Stimulated activated CD4-positive, alpha-beta T cell treated with anti-CD3 and anti-CD28 coated beads, Interleukin-4, amount 100 ng/mL, for 48 hours (primary cell): ENCODE measurements around the gene IRF2BP2.

Experiments used
- DNase-seq, 2 donors: peaks; one replicate each; pipeline ENCODE4 v3.0.0-alpha.2; 2020; ENCODE audit warnings: low read depth in 2 of 2

Gene IRF2BP2

DNA sequence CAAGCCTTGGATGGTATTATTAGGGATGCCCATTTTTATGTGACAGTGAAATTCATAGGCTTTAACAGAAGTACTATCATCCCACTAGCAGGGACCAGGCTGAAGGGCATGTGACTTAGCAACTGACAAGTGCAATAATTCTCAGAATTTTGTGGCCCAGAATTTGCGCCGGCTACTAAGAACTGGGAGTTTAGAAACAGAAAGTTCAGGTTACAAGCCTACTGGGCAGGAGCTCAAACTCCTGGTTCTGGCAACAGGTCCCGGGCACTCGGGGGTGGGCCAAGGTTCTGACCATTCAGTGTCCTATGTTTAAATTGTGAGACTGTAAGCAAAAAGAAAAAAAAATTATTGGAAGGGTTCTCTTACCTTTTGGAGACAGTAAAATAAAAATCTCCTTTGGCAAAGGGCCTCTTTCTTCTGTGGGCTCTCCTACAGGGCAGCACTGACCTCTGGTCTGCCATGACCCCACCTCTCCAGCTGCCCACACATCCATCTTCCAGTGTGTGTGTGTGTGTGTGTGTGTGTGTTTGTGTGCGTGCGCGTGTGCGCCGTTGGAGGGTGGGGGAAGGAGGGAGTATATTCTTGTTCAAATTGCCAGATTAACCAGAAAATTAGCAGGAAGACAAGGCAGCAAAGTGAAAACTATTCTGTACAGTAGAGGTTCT is 26.1 kb downstream of the IRF2BP2 start:
- no peak for DNase-seq

DNA sequence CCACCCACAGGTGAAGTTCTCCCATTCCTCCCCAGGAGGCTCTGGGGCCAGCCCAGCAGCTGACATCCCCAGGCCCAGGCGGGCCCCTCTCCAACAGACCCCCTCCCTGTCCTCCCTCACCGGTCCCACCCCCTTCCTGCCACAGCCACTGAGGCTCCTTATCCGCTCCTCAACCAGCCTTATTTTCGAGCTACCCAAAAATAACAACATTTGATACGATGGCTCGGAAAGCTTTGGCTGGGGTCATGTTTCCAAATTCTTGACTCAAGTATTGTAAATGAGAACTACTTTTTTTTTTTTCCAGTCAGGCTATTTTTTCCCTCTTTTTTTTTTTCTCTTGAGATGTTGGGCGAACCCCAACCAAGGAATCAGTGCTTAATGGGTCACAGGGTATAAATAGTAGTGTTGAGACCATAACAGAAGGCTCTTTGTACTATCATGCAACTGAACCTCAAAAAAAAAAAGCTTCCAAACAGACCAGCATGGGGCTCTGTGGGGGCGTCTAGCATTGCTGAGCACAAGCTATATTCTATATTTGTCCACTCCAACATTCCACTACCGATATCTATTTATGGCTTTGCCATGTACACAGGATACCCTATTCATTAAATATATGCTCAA is 27.2 kb downstream of the IRF2BP2 start:
- no peak for DNase-seq

DNA sequence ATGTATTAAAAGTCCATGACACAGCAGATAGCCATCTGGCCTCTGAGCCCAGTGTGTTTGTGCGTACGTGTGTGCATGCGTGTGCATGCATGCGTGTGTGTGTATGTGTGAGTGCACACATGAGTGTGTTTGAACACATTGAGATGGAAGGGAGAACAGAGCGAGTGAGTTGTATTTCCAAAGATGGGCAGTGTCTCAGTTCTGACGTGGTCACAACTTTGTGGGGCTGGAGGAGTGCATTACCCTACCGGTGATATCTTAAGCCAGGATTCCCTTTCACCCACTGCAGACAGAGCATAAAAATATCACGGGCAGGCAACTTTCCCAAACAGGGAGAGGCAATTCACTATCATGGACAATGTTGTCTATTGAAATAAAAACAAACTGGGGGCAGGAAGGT is 27.8 kb downstream of the IRF2BP2 start:
- DNase-seq = no peak

DNA sequence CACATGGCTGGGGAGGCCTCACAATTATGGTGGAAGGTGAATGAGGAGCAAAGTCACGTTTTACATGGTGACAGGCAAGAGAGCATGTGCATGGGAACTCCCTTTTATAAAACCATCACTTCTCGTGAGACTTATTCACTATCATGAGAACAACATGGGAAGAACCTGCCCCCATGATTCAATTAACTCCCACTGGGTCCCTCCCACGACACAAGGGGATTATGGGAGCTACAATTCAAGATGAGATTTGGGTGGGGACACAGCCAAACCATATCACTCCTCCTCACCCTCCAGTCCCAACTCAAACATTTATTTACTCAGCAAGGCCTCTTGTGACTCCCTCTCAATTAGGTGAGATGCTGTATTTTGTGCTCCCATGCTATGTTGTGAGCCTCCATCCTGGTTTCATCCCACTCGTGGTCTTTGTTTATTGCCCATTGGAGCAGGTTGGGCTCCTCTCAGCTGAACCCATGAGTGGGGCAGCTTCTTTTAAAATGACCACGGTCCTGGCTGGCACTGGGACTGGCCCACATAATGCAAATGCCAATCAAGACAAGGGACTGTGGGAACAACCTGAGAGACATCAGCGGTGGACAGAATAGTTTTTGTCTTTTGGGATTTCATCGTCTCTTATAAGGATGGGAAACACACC is 28.8 kb downstream of the IRF2BP2 start:
- DNase-seq = no peak

DNA sequence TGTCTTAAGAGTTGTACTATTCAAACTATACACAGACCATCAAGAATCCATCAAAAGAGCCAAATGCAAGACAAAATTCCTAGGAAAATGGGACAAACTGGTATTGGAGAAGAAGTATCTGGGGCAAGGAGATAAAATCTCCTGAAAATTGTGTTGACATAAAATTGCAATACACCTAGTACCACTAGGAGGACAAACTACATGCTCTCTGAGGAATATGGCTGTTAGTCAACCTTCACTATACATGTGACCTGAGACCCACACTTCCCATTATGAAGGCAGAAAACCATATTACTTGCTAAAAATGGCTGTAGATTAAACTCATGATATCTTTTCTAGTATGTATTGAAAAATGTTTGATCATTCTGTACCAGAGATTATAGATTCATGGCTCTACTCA is 30.0 kb downstream of the IRF2BP2 start:
- DNase-seq = no peak

DNA sequence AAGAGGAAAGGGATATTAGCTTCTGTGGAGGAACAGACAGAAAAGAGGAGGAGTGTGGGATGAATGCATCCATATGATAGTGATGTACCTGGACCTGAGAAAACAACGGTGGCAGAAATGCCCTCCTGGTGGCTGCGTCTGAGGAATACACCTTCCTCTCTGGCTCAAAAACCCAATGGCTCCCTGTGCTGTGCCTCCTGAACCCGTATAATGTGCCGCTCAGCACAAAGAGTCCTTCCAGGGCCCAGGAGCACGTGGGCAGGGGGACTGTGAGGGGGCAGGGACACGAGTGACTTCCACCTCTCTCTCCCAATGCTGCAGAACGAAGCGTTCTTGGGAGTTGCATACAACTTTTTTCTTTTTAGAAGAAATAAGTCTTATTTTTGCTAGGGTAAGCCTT is 31.2 kb downstream of the IRF2BP2 start:
- DNase-seq = no peak

DNA sequence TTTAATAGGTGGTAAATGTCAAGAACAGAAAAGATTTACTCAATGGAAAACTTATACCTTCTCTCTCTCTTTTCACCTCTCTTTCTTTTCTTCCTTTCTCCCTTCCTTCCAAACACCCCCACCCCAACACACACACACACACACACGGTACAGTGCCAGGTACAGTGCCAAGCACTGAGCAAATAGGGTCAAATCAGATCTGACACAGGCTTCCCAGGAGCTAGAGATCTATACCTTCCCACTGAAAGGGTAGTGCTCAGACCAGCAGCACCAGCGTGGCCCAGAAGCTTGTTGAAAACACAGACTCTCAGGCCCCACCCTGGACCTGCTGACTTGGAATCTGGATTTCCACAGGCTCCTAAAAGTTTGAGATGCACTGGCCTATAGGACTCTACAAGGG is 31.9 kb downstream of the IRF2BP2 start:
- DNase-seq = no peak

DNA sequence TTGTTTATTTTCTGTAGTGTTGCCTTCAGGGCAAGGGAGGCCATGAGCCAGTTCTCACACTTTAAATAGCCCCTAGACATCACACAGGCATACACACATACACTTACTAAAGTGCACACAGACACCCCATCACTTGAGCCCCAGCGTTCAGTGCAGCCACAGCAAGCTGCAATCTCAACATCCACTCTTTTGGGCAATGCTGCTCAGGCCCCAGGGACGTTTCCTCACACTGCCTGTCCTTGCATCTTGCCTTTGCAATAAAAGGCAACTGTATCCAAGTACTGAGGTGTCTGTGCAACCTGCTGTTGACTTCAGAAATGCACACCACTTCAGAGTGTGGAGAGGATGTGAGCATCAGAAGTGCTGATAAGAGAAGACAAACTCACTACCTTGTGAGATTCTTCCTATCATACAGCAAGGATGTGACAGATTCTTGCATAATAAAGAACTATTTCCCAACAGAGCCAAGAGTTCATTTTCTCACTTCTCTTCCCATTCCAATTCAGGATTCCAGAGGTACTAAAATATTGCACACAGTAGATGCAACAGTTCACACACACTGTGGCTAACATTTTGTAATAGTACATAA is 36.2 kb downstream of the IRF2BP2 start:
- DNase-seq = no peak

DNA sequence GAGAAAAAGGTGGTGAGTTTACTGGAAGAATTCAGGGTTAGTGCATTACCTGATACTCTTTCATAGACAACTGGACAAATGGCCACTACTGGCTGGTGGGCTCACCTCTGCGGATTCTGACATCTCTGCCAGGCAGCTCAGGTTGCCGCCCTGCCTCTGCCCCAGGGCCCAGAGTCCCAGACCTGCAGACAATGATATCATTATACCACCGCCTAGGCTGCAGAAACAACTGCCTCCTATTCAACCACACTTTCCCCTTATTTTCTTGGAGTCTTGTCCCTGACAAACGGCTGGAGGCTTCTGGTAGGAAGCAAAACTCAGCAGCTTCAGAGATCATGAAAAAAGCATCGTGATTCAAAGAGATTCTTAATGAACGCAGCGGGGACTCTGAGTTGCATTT is 37.0 kb downstream of the IRF2BP2 start:
- DNase-seq = no peak

DNA sequence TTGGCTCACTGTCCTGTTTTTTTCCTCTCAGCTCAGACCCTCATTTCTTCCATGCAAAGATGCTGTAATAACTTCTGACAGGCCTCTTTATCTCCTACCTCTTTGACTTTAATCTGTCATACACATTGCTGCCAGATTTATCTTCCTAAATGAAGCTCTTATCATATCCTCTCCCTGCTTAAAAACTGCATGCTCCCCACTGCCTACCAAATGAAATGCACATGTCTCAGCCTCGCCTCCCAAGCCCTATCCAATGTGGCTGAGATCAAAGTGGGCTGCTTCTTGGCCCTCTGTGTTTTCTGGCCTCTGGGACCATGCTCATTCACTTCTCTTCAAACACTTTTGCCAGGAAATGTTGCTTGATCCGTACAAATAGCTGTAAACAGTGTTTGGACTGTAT is 38.3 kb downstream of the IRF2BP2 start:
- no peak for DNase-seq

DNA sequence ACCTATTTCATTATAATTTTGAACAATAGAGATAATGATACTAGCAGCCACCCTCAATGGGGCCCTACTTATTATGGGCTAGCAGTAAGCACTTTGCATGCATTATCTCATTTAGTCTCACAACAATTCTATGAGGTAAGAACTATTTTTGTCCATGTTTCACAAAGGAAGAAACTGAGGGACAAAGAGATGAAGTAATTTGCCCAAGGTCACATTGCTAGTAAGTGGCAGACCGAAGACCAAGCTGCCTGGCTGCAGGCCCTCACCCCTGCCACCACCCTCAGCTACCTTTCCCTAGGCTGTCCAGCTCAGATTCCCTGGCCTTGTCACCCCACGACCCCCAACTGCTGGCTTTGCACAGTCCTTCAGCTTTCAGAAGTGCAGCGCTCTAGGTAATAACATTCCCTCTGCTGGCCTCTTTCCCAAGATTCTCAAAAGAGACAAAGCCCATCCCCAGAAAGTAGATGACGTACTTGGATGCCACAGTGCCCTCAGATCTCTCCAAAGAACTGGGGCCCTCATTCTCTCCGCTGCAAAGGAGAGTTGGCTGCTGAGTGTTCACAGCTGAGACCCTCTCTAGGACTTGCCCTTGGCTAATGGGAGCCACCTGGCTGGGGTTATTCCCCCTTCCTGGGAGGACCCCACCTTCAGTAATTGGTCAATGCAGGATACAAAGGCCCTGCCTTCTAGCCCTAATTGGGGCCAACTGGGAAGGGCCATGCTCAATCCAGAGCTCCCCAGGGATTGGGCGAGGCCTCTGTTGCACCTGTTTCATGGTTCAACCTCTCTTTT is 39.5 kb downstream of the IRF2BP2 start:
- no peak for DNase-seq

DNA sequence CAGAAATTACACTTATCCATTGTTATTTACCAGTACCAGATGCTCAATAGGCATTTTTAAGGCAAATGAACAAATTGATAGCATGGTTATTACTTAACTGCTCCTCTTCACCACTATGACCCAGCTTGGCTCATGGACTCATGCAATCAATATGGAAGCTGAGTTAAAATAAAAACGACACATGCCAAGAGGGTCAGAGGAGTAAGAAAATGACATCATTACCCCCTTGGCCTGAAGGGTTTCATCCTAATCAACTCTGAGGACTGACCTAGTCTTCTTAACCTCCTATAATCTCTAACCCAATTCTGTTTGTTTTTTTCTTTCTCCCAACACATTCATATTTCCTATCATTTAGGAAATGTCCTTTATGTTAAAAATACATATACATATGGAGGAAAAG is 41.6 kb downstream of the IRF2BP2 start:
- no peak for DNase-seq

DNA sequence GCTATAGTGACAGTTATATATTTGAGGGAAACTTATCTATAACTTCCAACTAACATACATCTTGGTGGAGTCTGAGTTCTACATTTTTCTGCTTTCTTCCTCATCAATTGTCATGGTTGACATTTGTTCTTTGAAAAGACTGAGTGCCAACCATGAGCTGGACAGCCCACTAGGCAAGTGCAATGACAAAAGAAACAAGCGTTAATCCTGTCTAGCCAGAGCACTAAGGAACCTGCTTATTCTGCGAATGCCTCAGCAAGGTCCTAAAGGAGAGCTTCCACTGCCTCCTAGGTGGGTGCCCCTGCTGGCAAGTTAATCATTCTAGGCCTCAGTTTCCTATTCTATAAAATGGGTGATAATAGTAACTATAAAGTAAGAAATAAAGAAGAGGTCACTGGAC is 44.8 kb downstream of the IRF2BP2 start:
- DNase-seq = no peak

DNA sequence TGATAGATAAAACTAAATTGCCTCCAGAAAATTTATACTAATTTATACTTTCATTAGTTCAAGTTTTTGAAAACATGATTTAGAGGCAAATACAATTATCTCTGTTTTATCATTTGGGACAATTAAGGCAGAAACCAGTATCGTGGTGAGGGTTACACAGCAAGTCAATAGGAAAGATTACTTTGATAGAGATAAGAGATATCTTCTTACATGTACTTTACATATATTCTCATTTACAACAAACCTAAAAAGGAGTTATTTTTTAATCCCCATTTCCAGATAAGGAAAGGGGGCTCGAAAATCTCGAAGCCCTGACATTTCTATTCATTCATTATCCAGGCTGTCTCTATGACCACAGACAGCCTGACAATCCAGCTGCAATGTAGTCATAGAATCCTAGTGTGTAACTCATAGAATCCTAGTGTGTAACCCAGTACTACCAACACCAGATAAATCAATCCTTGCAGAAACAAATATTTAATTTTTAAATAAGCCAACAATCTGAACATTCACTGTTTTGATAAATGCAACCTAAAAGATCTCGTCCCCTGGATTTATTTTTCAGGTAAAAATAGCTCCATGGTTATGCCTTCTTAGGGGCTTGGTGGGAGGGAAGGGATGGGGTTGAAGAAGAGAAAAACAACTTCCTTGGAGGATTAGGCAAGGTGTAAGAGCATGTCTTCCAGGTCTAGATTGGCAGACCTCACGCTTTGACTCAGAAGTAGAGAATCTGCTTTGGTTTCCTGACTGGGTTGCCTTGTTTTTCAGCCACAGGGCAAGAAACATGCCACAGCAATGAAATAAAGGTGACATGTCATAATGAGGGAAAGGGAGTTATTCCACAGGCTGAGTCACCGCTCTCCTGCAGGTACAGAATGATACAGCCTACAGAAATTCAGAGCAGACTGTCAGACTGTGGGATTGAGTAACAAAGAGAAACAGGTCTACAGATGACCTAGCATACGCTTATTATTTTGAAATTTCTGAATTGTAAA is 45.6 kb downstream of the IRF2BP2 start:
- DNase-seq = peak in 1 of 2 donors; percentile 13

DNA sequence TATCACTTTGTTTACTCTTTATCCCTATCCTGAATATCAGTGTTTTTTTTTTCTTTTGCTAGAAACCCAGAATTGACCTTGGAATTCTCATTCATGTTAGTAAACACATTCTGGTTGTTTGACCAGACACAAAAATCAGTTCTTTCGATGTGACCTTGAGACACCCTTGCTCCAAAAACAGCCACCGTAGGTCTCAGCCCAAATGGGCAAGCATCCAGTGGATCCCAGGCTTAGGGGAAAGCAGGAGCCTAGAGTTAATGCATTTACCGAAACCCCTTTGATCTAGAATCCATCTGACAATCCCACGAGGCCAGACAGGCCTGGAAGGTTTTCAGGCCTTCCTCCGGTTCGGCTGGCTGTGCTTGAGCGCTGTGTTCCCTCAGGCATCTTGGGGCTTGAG is 47.6 kb downstream of the IRF2BP2 start:
- no peak for DNase-seq

DNA sequence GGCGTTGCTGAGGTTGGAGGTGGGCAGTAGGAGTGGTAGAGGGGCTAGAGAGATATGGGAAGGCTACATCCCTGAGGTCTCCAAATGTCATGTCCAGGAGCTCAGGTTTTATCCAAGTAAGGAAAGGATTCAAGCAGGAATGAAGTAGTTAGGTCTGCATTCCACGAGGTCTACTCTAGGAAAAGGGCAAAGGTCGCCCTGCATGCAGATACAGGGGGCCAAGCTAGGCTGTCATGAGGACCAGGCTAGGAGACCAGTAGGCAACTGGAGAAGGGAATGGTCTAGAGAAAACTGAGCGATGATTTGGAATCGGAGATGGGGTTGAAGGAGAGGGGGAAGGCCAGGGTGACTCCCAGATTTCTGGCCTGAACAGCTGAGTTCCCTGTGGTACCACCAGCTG is 48.7 kb downstream of the IRF2BP2 start:
- DNase-seq = no peak

DNA sequence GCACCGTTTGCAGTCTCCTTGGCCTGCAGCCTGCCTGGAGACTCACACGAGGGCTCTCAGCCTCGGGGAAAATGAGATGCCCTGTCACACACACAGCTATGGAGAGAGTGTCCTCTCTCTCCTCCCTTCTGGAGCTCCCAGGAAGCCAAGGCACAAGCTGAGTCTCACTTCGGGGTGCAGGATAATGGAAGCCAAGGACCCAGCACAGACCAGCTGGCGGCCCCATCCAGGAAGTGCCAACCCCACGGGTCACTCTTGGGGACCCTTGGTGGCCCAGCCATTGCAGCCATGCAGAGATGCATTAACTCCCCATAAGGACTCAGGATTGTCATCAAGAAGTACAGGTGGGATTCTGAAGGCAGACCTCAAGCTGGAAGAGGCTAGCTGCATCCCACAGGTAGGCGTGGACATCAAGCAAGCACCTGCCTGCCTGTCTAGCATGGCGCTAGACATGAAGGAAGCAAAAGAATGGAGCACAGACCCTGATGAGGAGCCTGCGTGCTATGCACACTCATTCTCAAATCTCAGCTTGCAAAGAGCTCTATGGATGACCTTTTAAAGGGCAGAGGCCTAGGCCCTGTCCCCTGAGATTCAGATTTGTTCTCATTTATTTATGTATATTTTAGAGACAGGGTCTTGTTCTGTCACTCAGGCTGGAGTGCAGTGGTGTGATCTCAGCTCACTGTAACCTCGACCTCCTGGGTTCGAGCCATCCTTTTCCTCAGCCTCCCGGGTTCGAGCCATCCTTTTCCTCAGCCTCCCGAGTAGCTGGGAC is 49.9 kb downstream of the IRF2BP2 start:
- no peak for DNase-seq

DNA sequence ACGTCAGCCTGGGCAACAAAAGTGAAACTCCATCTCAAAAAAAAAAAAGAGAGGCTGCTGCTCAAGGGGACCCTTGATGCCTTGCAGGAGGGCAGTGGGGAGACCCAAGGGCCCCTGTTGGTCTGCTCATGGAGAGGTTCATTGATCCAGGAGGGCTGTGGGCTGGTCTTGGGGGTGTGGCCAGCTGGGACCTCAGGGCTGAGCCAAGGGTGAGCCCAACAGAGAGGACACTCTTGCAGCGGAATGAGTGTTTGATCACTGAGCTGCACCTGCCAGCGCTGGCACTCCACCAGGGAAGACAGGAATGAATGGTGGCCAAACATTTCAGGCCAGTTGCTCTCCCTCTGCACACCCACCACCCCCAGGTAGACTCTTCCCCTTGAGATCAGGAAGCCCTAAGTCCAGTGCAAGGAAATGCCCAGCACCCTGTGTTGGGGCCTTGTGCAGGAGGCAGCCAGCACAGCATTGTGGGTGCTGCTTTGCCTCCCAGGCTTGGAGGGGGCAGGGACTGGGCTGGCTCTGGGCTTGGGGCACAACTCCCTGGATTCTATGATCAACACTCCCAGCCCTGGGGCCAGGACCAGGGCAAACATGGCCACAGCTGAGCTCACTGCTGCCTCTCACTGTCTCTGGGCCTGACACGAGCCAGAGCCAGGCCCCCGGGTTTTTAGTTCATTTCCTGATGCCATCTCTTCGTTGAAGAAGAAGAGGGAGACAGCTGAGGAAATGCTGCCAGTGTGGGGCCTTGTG is 50.7 kb downstream of the IRF2BP2 start:
- DNase-seq = no peak

DNA sequence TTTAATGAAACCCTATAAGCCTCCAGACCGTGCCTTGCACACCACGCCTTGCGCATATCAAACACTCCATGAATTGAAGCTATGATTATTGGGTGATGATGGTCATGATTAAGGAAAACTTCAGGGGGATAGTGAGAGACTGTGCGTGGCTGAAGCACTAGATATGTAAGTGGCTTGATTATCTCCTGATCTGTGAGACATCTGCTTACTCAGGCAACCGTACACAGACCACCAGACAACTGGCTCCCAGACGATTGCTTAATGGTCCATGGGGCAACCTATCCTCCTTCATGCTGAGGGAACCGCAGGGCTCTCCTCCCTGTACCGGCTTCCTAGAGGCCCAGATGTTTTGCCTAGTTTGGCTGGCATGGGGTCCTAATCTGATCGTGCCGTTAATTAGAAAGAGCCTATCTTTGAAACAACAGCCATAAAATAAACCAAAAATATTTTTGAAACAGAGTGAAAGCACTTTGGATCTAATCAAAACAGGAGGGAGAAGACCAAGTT is 51.6 kb downstream of the IRF2BP2 start:
- DNase-seq = no peak
